ENCODE results near the gene ZNF774.
A peak's percentile ranks its signal among the peaks of the same experiment; 100 is the strongest.
"Not testable (repeated sequence)": the region's sequence is repeated elsewhere in the genome, so short reads cannot be mapped to it uniquely, and the experiment has no call there.

The ZNF774 gene

GRCh38 chr15:90387534-90388461 is 35.7 kb downstream of the ZNF774 start, which contains the start of gene IQGAP1:
TSS of gene IQGAP1 (plus strand) at chr15:90388242. CDS start at chr15:90388342, 100 bp downstream.
- FAIRE-seq (peak; percentile 94), DNase-seq (ENCODE audit: insufficient read length, low spot score) (peak; percentile 95)

- FAIRE-seq (no peak), DNase-seq (ENCODE audit: insufficient read length, low spot score) (no peak)
Observed at GRCh38 chr15:90388462-90389380, 36.6 kb downstream of the ZNF774 start.

GRCh38 chr15:90389513-90389912 is 37.4 kb downstream of the ZNF774 start:
- DNase-seq (ENCODE audit: insufficient read length, low spot score) (no peak), FAIRE-seq (no peak)

GRCh38 chr15:90393040-90393439 is 41.0 kb downstream of the ZNF774 start:
- FAIRE-seq (no peak), DNase-seq (ENCODE audit: insufficient read length, low spot score) (no peak)

GRCh38 chr15:90394074-90394473 is 42.0 kb downstream of the ZNF774 start:
- FAIRE-seq, result no peak

GRCh38 chr15:90394748-90395442 is 42.8 kb downstream of the ZNF774 start:
- FAIRE-seq, result no peak

More at GRCh38 chr15:90394074-90394473, 42.0 kb downstream of the ZNF774 start:
- DNase-seq (ENCODE audit: insufficient read length, low spot score), result no peak

GRCh38 chr15:90396321-90396720 is 44.2 kb downstream of the ZNF774 start:
- DNase-seq (ENCODE audit: insufficient read length, low spot score), result no peak
- no peak for FAIRE-seq

More at GRCh38 chr15:90394748-90395442, 42.8 kb downstream of the ZNF774 start:
- no peak for DNase-seq (ENCODE audit: insufficient read length, low spot score)

GRCh38 chr15:90400005-90400758 is 48.1 kb downstream of the ZNF774 start:
- no peak for DNase-seq (ENCODE audit: insufficient read length, low spot score)
- FAIRE-seq, result no peak

- FAIRE-seq, result peak; percentile 31
- peak; percentile 74 for DNase-seq (ENCODE audit: insufficient read length, low spot score)
Observed at GRCh38 chr15:90400759-90401314, 48.8 kb downstream of the ZNF774 start.

- DNase-seq (ENCODE audit: insufficient read length, low spot score) (no peak), FAIRE-seq (no peak)
Observed at GRCh38 chr15:90401495-90401894, 49.4 kb downstream of the ZNF774 start.

- FAIRE-seq (no peak), DNase-seq (ENCODE audit: insufficient read length, low spot score) (no peak)
Observed at GRCh38 chr15:90402223-90402622, 50.1 kb downstream of the ZNF774 start.

- no peak for FAIRE-seq
- DNase-seq (ENCODE audit: insufficient read length, low spot score), result no peak
Observed at GRCh38 chr15:90402767-90403166, 50.7 kb downstream of the ZNF774 start.

GRCh38 chr15:90405055-90405607 is 53.0 kb downstream of the ZNF774 start:
- FAIRE-seq (no peak), DNase-seq (ENCODE audit: insufficient read length, low spot score) (no peak)

- no peak for FAIRE-seq
- DNase-seq (ENCODE audit: insufficient read length, low spot score), result no peak
Observed at GRCh38 chr15:90407336-90407735, 55.3 kb downstream of the ZNF774 start.

GRCh38 chr15:90407871-90408317 is 55.8 kb downstream of the ZNF774 start:
- FAIRE-seq (no peak), DNase-seq (ENCODE audit: insufficient read length, low spot score) (no peak)

GRCh38 chr15:90408657-90409056 is 56.6 kb downstream of the ZNF774 start:
- no peak for FAIRE-seq
- no peak for DNase-seq (ENCODE audit: insufficient read length, low spot score)

- DNase-seq (ENCODE audit: insufficient read length, low spot score); FAIRE-seq: not testable (repeated sequence)
Observed at GRCh38 chr15:90409587-90409986, 57.5 kb downstream of the ZNF774 start.

GRCh38 chr15:90410316-90410715 is 58.2 kb downstream of the ZNF774 start:
- not testable (repeated sequence) for DNase-seq (ENCODE audit: insufficient read length, low spot score); FAIRE-seq

GRCh38 chr15:90411176-90411575 is 59.1 kb downstream of the ZNF774 start:
- FAIRE-seq (no peak), DNase-seq (ENCODE audit: insufficient read length, low spot score) (no peak)

Measured in HTR-8/SVneo (cell line).